Measurements from ENCODE around the gene PCSK6. TPM values are rescaled to one million over a fixed set of nuclear protein-coding genes. Genes with fewer than 3 reads are reported as not detected.

Gene PCSK6
- total and polyA plus RNA-seq, 2 donors from 2014 or later = 3.8 to 7.3 TPM

DNA sequence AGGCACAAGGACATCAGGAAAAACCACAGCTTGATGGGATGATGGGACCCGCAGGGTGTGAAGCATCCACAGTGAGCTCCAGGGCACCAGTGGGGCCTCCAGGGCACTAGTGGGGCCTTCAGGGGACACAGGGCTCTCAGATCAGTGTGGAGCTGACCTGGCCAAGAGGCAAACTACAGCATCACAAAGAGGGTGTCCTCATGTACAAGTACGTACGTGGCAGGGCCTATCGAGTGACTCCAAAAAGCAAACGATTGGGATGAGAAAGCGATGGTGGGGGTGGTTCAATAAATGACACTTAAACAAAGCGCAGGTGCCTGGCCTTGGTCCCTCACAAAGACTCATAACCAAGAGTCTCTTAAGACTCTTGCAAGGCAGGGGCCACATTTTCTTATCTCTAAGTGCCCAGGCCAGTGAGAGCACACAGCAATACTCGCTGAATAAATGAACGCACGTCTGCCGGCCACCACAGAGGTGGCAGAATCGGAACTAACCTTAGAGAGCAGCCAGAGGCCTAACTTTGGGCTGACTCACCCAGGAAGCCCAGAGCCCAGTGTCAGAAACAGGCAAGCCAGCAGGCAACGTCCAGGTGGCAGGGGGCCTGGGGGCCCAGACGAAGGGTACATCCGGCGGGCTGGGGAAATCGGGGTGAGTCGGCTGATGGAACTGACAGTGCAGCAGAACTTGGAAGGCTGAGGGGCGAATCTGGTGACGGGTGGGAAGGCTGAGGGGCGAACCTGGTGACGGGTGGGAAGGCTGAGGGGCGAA is 8.7 kb downstream of the PCSK6 start:
- Histone ChIP-seq H3K36me3 (ENCODE audit: control insufficient read depth in 2 of 3, insufficient read depth in 3 of 3, low read length in 3 of 3) (no peaks in the 10 kb centered on the region), H3K9ac (ENCODE audit: low read length in 3 of 3) (no peak overlapping the region), H3K27me3 (ENCODE audit: control insufficient read depth, insufficient read depth, low read length) (peaks cover 3% of the 10 kb centered on the region), H3K27ac (ENCODE audit: low read depth in 2 of 2, low read length in 2 of 2) (no peak overlapping the region), H3K9me3 (ENCODE audit: control insufficient read depth in 2 of 3, insufficient read depth in 1 of 3, low read length in 3 of 3) (no peaks in the 10 kb centered on the region), H3K4me3 (ENCODE audit: low read length in 3 of 3) (no peak overlapping the region), H3K4me1 (ENCODE audit: control insufficient read depth in 2 of 3, insufficient read depth in 2 of 3, low read depth in 1 of 3, low read length in 3 of 3) (peaks cover 0 to 4% (median 4%) of the 10 kb centered on the region in 3 donors)
- DNase-seq = no peak
- intact Hi-C loops (cut with DNase I) = no loop called here
- no peak for FAIRE-seq
- TF ChIP-seq CTCF (IDR thresholded peaks at IDR 0.05; ENCODE audit: borderline replicate concordance, extremely low read depth, insufficient read depth) = no peak

DNA sequence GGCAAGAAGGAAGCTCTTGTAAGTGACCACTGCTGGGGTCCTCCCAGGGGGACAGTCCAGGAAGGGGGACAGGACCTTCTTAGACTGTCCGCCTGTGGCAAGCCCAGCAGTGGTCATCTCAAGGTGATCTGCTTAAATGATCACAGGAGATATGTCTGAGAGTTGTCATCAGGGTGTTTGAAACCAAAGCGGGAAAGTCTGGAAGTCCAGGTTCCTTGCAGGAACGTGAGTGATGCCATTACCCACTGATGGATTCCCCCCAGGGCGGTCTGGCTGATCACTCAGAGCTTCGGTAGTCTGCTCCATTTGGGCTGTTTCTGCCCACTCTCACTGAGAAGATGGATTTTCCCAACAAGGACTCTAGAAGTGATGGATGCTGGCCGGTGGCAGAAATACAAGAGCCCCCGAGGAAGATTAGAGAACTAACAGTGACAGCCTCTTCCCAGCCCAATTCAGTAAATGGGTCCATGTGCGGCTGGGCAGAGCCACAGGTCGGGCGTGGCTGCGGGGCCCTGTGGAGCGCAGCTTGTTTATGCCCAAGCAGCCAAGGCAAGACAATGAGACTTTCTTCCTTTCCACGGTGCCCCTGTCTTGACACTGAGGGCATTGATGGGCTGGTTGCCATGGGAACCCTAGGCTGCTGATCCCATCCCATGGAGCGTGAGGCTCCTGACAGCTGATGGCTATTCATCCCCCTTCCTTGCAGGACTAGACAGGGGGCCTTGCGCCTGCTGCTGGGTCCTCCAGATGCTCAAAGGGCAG is 9.5 kb downstream of the PCSK6 start:
- intact Hi-C loops (cut with DNase I) = no loop called here
- H3K36me3 ChIP-seq (ENCODE audit: control insufficient read depth in 2 of 3, insufficient read depth in 3 of 3, low read length in 3 of 3) = no peaks in the 10 kb centered on the region
- FAIRE-seq = no peak

GRCh38 chr15:101479342-101479845 is 10.1 kb downstream of the PCSK6 start:
- no peaks in the 10 kb centered on the region for H3K9me3 ChIP-seq (ENCODE audit: control insufficient read depth in 2 of 3, insufficient read depth in 1 of 3, low read length in 3 of 3)
- intact Hi-C loops (cut with DNase I) = no loop called here
- no peaks in the 10 kb centered on the region for H3K36me3 ChIP-seq (ENCODE audit: control insufficient read depth in 2 of 3, insufficient read depth in 3 of 3, low read length in 3 of 3)
- TF ChIP-seq CTCF (IDR thresholded peaks at IDR 0.05; ENCODE audit: borderline replicate concordance, extremely low read depth, insufficient read depth) = no peak
- no peak overlapping the region for H3K4me3 ChIP-seq (ENCODE audit: low read length in 3 of 3)
- H3K9ac ChIP-seq (ENCODE audit: low read length in 3 of 3) = no peak overlapping the region
- no peak for FAIRE-seq
- H3K27ac ChIP-seq (ENCODE audit: low read depth in 2 of 2, low read length in 2 of 2) = no peak overlapping the region
- peak in 1 of 5 donors; percentile 49 for DNase-seq
- H3K4me1 ChIP-seq (ENCODE audit: control insufficient read depth in 2 of 3, insufficient read depth in 2 of 3, low read depth in 1 of 3, low read length in 3 of 3) = peaks cover 0 to 4% (median 4%) of the 10 kb centered on the region in 3 donors
- no peaks in the 10 kb centered on the region for H3K27me3 ChIP-seq (ENCODE audit: control insufficient read depth, insufficient read depth, low read length)

More for the DNA sequence above, 9.5 kb downstream of the PCSK6 start:
- H3K27me3 ChIP-seq (ENCODE audit: control insufficient read depth, insufficient read depth, low read length) = peaks cover 3% of the 10 kb centered on the region
- DNase-seq = no peak
- no peak for TF ChIP-seq CTCF (IDR thresholded peaks at IDR 0.05; ENCODE audit: borderline replicate concordance, extremely low read depth, insufficient read depth)
- no peaks in the 10 kb centered on the region for H3K9me3 ChIP-seq (ENCODE audit: control insufficient read depth in 2 of 3, insufficient read depth in 1 of 3, low read length in 3 of 3)
- H3K9ac ChIP-seq (ENCODE audit: low read length in 3 of 3) = no peak overlapping the region
- H3K4me1 ChIP-seq (ENCODE audit: control insufficient read depth in 2 of 3, insufficient read depth in 2 of 3, low read depth in 1 of 3, low read length in 3 of 3) = peaks cover 0 to 4% (median 4%) of the 10 kb centered on the region in 3 donors
- H3K27ac ChIP-seq (ENCODE audit: low read depth in 2 of 2, low read length in 2 of 2) = no peak overlapping the region
- no peak overlapping the region for H3K4me3 ChIP-seq (ENCODE audit: low read length in 3 of 3)
